Superior temporal gyrus (tissue), 1 donor: Measurements from ENCODE around the gene CLEC10A.
"Not testable (repeated sequence)": the region's sequence is repeated elsewhere in the genome, so short reads cannot be mapped to it uniquely, and the experiment has no call there.

ENCODE experiments used
- DNase-seq: peaks from one replicate; pipeline ENCODE4 v3.0.0-alpha.2; 2016; ENCODE audit errors: extremely low spot score

CLEC10A gene

GRCh38 chr17:7079581-7080455, at the start of gene CLEC10A:
CLEC10A (minus strand) TSS chr17:7080251; CDS start chr17:7078812, 1,439 bp downstream.
- DNase-seq: no peak

GRCh38 chr17:7129311-7129710, 49.3 kb upstream of the CLEC10A start:
- DNase-seq: no peak

- DNase-seq: no peak
Measured at GRCh38 chr17:7128160-7128559, 48.1 kb upstream of the CLEC10A start.

- not testable (repeated sequence) for DNase-seq
Measured at GRCh38 chr17:7127501-7127900, 47.5 kb upstream of the CLEC10A start.

- not testable (repeated sequence) for DNase-seq
Measured at GRCh38 chr17:7126386-7126785, 46.3 kb upstream of the CLEC10A start.

GRCh38 chr17:7124923-7125322, 44.9 kb upstream of the CLEC10A start:
- no peak for DNase-seq

- DNase-seq: no peak
Measured at GRCh38 chr17:7123844-7124243, 43.8 kb upstream of the CLEC10A start.

GRCh38 chr17:7122381-7122780, 42.3 kb upstream of the CLEC10A start:
- DNase-seq: no peak

- not testable (repeated sequence) for DNase-seq
Measured at GRCh38 chr17:7120635-7121034, 40.6 kb upstream of the CLEC10A start.

- DNase-seq: no peak
Measured at GRCh38 chr17:7120123-7120522, 40.1 kb upstream of the CLEC10A start.

GRCh38 chr17:7119314-7119713, 39.3 kb upstream of the CLEC10A start:
- no peak for DNase-seq

- no peak for DNase-seq
Measured at GRCh38 chr17:7114875-7115614, 35.0 kb upstream of the CLEC10A start.

- no peak for DNase-seq
Measured at GRCh38 chr17:7114241-7114874, 34.3 kb upstream of the CLEC10A start, which contains the start of gene ASGR2. ASGR2 (minus strand) TSS chr17:7114822; CDS start chr17:7114240, 582 bp downstream.

- no peak for DNase-seq
Measured at GRCh38 chr17:7113273-7114071, 33.4 kb upstream of the CLEC10A start.

- no peak for DNase-seq
Measured at GRCh38 chr17:7112510-7113108, 32.6 kb upstream of the CLEC10A start.

GRCh38 chr17:7111784-7112509, 31.9 kb upstream of the CLEC10A start:
- no peak for DNase-seq

GRCh38 chr17:7110617-7111306, 30.7 kb upstream of the CLEC10A start:
- DNase-seq: no peak

GRCh38 chr17:7109461-7110322, 29.6 kb upstream of the CLEC10A start:
- DNase-seq: no peak

GRCh38 chr17:7108981-7109380, 28.9 kb upstream of the CLEC10A start:
- DNase-seq: no peak
